ENCODE results near the gene USP24. TPM values are rescaled to one million over a fixed set of nuclear protein-coding genes. Genes with fewer than 3 reads are reported as not detected.

USP24 gene
- polyA plus RNA-seq, 1 experiment, result 20.9 TPM

GRCh38 chr1:55252942-55253589 is 37.9 kb upstream of the USP24 start:
- no peaks in the 10 kb centered on the region for H3K9me3 ChIP-seq (ENCODE audit: control insufficient read depth, insufficient read depth, low read length)
- no peak overlapping the region for H3K4me3 ChIP-seq (ENCODE audit: low read depth, low read length)
- TF ChIP-seq CTCF (IDR thresholded peaks at IDR 0.05; ENCODE audit: low read depth, low read length), result no peak
- no peak overlapping the region for H3K27ac ChIP-seq (ENCODE audit: low read depth, low read length)
- POLR2A ChIA-PET, result no interaction called here
- no peak for DNase-seq (ENCODE audit: low read depth, low spot score)
- CTCF ChIA-PET, result no interaction called here
- H3K27me3 ChIP-seq (ENCODE audit: control insufficient read depth, insufficient read depth, low read length), result no peaks in the 10 kb centered on the region

- DNase-seq (ENCODE audit: low read depth, low spot score), result no peak
- Histone ChIP-seq H3K27ac (ENCODE audit: low read depth, low read length) (no peak overlapping the region), H3K9me3 (ENCODE audit: control insufficient read depth, insufficient read depth, low read length) (no peaks in the 10 kb centered on the region), H3K27me3 (ENCODE audit: control insufficient read depth, insufficient read depth, low read length) (no peaks in the 10 kb centered on the region), H3K4me3 (ENCODE audit: low read depth, low read length) (no peak overlapping the region)
- CTCF ChIA-PET, result interaction anchor here (0.6 kb wide), 1 partner anchor 1105 kb away, joined by 5 read pairs; no protein-coding TSS in a partner anchor
- TF ChIP-seq CTCF (IDR thresholded peaks at IDR 0.05; ENCODE audit: low read depth, low read length), result no peak
- POLR2A ChIA-PET, result no interaction called here
Measured at GRCh38 chr1:55250399-55251075, 35.4 kb upstream of the USP24 start.

- Histone ChIP-seq H3K4me3 (ENCODE audit: low read depth, low read length) (no peak overlapping the region), H3K9me3 (ENCODE audit: control insufficient read depth, insufficient read depth, low read length) (no peaks in the 10 kb centered on the region), H3K27ac (ENCODE audit: low read depth, low read length) (no peak overlapping the region), H3K27me3 (ENCODE audit: control insufficient read depth, insufficient read depth, low read length) (no peaks in the 10 kb centered on the region)
- CTCF ChIA-PET, result no interaction called here
- POLR2A ChIA-PET, result no interaction called here
- DNase-seq (ENCODE audit: low read depth, low spot score), result no peak
- TF ChIP-seq CTCF (IDR thresholded peaks at IDR 0.05; ENCODE audit: low read depth, low read length), result no peak
Measured at GRCh38 chr1:55249646-55250398, 34.7 kb upstream of the USP24 start.

GRCh38 chr1:55246896-55247295 is 31.7 kb upstream of the USP24 start:
- Histone ChIP-seq H3K27me3 (ENCODE audit: control insufficient read depth, insufficient read depth, low read length) (no peaks in the 10 kb centered on the region), H3K27ac (ENCODE audit: low read depth, low read length) (no peak overlapping the region), H3K4me3 (ENCODE audit: low read depth, low read length) (no peak overlapping the region), H3K9me3 (ENCODE audit: control insufficient read depth, insufficient read depth, low read length) (no peaks in the 10 kb centered on the region)
- no peak for TF ChIP-seq CTCF (IDR thresholded peaks at IDR 0.05; ENCODE audit: low read depth, low read length)
- CTCF ChIA-PET, result no interaction called here
- POLR2A ChIA-PET, result no interaction called here
- no peak for DNase-seq (ENCODE audit: low read depth, low spot score)

GRCh38 chr1:55246331-55246730 is 31.2 kb upstream of the USP24 start:
- Histone ChIP-seq H3K4me3 (ENCODE audit: low read depth, low read length) (no peak overlapping the region), H3K27me3 (ENCODE audit: control insufficient read depth, insufficient read depth, low read length) (no peaks in the 10 kb centered on the region), H3K9me3 (ENCODE audit: control insufficient read depth, insufficient read depth, low read length) (no peaks in the 10 kb centered on the region), H3K27ac (ENCODE audit: low read depth, low read length) (no peak overlapping the region)
- no peak for TF ChIP-seq CTCF (IDR thresholded peaks at IDR 0.05; ENCODE audit: low read depth, low read length)
- ChIA-PET CTCF (interaction anchor here (0.8 kb wide), 1 partner anchor 32 kb away, joined by 5 read pairs; no protein-coding TSS in a partner anchor), POLR2A (no interaction called here)
- no peak for DNase-seq (ENCODE audit: low read depth, low spot score)
